Measurements from ENCODE around the gene GKN2.
"Not testable (repeated sequence)": the region's sequence is repeated elsewhere in the genome, so short reads cannot be mapped to it uniquely, and the experiment has no call there.

Gene GKN2

DNA sequence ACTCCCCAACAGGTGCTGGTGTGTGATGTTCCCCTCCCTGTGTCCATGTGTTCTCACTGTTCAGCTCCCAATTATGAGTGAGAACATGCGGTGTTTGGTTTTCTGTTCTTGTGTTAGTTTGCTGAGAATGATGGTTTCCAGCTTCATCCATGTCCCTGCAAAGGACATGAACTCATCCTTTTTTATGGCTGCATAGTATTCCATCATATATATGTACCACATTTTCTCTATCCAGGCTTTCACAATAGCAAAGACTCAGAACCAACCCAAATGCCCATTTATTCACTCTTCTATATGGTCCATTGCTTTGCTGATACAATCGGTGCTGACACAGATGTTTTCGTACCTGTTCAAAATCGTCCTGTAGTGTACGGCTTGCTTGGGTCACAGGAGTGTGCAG lies 2.7 kb upstream of the GKN2 start:
- not testable (repeated sequence) for DNase-seq

GRCh38 chr2:68951899-68952298 lies 794 bp downstream of the GKN2 start:
- DNase-seq = no peak

DNA sequence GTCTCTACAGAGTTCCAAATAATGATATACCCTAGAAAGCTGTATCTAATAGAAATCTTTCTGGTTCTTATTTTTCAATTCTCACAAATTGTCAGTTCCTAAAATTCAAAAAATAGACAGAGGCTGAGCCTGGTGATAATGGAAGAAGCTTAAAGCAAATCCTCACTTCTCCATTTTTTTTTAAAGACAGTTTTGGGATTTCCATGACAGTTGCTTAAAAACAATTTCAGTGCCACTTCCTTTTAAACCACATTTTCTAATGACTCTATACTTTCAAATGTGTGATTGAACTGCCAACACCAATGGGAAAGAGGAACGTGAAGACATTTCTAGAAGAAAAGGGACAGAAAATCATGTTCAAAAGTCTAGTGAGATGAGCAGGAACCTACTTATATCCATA lies 4.0 kb downstream of the GKN2 start:
- no peak for DNase-seq

GRCh38 chr2:68946117-68946516 lies 6.6 kb downstream of the GKN2 start:
- DNase-seq = no peak

DNA sequence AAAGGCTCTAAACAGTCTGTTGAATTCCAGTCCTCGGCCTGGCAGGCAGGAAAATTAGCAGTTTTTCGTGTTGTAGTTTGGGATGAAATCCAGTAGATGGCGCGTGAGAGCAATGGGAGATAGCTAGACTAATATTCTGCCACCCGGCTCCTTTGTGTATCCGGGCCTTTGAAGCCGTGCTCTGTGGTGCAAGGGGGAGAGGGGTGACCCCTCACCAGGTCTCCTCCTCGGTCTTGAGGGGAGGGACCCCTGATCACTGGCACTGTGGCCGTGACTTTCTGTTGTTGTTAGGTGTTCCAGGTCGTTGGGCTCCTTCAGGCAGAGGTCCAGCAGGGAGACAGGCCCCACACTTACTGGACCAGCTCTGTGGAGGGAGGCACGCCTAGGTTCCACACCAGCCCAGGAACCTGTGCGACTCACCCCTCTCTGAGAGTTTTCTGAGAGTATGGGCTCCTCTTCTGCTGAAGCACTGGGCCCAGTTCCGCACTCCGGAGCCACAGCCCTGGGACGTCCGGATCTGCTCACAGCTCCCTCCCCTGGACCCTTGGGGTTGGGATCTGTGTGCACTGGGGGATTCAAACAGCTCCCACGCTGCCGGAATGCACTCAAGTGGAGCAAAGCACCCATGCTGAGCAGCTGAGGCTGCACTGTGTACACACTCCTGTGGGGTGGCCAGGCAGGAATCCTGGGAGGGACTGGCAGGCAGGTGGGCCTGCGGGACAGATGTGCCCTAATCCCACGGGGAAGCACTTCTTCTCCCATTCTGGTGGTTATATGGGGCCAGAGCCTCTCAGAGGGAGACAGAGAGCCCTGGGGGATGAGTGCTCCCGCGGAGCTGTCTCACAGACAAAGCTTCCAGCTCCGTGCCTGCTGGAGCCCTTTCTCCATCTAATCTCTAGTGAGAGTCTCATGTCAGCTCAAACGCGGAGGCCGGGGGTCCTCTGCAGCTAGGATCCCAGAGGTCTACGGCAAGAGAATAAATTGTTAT lies 8.8 kb downstream of the GKN2 start:
- DNase-seq = peak; percentile 30

- DNase-seq = no peak
Observed at GRCh38 chr2:68942827-68943226, 9.9 kb downstream of the GKN2 start.

DNA sequence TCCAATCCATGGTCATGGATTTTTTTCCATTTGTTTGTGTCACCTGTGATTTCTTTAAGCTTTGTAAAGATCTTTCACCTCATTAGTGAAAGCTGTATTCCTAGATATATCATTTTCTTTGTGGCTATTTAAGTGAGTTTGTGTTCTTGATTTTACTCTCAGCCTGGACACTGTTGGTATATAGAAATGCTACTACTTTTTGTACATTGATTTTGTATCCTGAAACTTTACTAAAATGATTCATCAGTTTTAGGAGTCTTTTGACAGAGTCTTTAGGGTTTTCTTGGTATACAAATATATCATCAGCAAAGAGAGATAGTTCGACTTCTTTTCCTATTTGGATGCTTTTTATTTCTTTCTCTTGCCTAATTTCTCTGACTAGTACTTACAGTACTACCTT lies 12.3 kb downstream of the GKN2 start:
- no peak for DNase-seq

DNA sequence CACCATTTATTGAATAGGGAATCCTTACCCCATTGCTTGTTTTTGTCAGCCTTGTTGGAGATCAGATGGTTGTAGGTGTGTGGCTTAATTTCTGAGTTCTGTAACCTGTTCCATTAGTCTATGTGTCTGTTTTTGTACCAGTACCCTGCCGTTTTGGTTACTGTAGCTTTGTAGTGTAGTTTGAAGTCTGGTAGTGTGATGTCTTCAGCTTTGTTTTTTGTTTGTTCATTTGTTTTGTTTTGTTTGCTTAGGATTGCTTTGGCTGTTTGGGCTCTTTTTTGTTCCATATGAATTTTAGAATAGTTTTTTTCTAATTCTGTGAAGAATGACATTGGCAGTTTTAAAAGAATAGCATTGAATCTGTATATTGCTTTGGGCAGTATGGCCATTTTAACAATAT lies 12.7 kb downstream of the GKN2 start:
- no peak for DNase-seq

GRCh38 chr2:68938938-68939337 lies 13.8 kb downstream of the GKN2 start:
- no peak for DNase-seq

DNA sequence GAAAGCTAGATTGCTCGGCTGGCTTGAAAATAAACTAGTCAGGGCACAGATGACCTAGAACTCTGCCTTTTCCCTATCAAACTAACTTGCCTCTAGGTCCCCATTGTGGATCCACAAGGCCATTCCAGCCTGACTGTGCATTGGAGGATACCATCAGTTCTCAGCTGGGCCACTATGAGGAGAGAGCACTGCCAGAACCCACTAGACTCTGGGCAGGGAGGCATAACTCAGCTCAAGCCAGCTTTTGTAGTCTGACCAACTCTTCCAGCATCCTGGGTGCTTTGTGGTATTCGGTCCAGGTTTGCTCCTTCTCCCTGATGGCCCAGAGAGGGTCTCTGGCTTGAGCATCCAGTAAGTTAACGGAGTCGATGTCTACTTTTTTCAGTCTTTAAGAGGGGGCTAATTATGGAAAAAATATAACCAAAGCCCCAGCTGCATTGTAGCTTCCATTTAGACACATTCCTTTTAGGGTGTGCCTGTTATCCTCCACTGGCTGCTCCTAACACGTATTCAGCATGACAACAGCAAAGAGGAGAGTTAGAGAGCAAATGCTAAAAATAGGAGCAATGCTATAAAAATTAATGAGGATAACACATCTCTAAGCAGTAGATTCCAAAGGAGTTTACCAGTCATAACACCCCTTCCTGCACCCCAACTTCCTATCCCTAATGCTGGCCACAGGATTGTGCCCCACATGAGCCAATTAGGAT lies 15.2 kb downstream of the GKN2 start:
- DNase-seq = no peak

- no peak for DNase-seq
Observed at GRCh38 chr2:68936889-68937288, 15.8 kb downstream of the GKN2 start.

GRCh38 chr2:68936427-68936826 lies 16.3 kb downstream of the GKN2 start:
- DNase-seq = no peak

DNA sequence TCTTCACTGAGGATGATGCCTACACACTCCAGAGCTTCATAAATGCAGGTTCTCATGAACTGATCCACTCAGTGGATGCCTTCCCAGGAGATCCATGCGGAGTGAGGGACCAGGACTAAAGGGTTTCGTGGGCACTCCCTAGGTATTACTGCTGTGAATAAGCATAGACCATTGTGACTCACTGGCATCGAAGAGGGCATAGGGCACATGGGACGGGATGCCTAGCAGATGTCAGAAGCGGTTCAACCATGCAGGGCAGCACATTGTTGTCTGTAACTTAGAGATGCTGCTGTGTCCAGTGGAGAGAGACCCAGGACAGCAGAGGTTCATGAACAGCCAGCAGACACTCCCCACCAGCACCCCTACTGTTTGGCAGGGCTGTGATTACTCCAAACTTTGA lies 17.2 kb downstream of the GKN2 start:
- no peak for DNase-seq

- no peak for DNase-seq
Observed at GRCh38 chr2:68934021-68934420, 18.7 kb downstream of the GKN2 start.

DNA sequence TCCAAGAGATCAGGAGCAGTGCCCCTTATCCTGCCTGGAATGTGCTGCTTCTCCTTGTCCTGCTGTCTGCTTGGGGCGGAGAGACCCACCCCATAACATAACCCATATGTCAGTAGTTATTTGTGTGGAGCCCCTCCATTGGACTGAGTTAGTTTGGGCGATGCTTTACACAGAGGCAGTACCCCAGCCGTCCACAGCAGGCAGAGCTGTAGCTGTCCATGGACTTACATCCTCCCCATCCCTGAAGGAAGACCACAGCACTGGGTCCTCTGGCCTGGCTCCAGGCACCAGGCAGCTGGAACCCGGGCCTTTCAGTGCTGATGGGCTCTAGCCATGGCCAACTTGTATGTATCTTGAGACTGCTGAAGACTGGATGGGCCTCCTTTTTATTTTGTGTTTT lies 20.3 kb downstream of the GKN2 start:
- no peak for DNase-seq

DNA sequence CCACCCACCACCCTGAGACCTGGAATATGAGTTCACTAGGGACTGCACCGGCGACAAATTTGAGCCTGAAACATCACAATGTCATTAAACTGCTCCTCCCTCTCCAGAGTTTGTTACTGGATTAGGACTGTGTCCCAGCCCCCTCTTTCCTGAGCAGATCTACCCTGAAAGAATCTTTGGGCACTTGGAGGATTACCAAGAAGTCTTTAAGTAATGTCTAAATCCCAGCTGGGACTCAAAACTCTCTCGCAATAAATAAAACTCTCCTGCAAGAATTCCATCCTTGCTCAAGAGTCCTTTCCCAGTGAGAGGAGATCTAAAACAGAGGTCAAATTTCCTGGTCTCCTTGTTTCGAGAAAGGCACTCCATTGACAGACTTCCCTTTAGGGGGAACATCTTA lies 20.9 kb downstream of the GKN2 start:
- no peak for DNase-seq

DNA sequence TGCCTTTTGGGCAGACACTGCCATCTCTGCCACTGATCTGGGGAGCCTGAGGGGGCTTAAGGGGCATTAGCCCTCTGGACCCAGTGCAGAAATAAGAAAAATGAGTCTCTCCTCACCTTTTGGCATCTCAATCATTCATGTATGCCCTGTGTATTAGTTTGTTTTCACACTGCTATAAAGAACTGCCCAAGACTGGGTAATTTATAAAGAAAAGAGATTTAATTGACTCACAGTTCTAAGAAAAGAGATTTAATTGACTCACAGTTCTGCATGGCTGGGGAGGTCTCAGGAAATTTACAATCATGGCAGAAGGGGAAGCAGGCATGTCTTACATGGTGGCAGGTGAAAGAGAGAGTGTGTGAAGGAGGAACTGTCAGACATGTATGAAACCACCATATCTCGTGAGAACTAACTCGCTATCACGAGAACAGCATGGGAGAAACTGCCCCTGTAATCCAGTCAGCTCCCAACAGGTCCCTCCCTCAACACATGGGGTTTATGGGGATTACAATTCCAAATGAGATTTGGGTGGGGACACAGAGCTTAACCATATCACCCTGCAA lies 21.5 kb downstream of the GKN2 start:
- no peak for DNase-seq

DNA sequence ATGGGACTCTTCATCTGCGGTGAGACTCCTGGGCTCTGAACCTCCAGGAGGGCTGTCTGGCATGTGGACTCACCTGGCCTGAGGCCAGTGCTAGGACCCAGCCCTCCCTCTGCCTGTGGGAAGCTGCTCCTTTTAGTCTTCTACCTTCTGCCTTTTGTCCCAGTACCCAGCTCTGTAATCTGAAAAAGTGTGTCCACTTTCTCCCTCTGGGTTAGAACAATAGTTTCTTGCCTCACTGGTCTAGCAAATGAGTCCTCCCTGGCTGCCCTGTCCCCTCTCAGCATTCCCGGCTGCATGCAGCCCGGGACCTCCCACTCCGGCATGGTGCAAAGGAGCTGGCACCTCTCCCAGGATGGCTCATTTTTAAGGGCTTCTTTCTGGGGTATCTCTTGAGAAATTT lies 25.9 kb downstream of the GKN2 start:
- no peak for DNase-seq

DNA sequence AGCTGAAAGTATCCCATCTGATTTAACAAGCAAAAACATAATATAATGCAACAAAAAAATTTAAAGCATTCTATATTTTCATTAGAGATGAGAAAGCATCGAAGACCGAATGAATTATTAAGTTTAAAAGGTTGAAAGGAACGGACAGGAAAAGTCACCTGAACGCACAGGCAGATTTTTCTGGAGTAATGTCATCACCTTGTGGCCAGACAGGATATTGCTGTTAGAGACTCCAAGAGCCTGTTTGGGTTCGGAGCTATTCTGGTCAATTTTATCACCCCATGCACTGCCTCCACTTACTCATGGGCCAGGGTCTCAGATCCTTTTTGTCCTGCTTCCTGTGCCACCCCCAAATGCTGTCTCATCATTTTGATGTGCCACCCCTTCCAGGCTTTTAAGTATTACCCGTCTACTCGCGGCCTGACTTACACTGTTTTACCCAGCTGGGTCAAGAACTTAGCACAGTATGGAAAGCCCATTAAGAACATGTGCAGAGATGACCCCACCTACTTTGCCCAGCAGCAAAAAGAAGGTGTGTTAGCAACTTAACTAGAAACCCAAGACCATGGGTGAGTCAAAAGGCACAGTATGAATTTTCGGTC lies 27.3 kb downstream of the GKN2 start:
- DNase-seq = peak; percentile 28

- DNase-seq = no peak
Observed at GRCh38 chr2:68921646-68922045, 31.0 kb downstream of the GKN2 start.

GRCh38 chr2:68920481-68921170 lies 32.1 kb downstream of the GKN2 start:
- no peak for DNase-seq

- DNase-seq = no peak
Observed at GRCh38 chr2:68918497-68918896, 34.2 kb downstream of the GKN2 start.
